A549 (cell line): ENCODE data around the gene GOLT1B.

Experiments used
- EHMT2 ChIP-seq: fragments of 200-600 bp; sonication (generic); IDR thresholded peaks from 2 replicates; pipeline ENCODE4 v1.6.1; 2016; ENCODE audit warnings: antibody characterized with exemption, low read depth, mild to moderate bottlenecking, moderate library complexity
- KDM5A ChIP-seq: fragments of 200-600 bp; sonication (generic); IDR thresholded peaks from 2 replicates; pipeline ENCODE4 v1.6.1; 2016; ENCODE audit warnings: antibody characterized with exemption, mild to moderate bottlenecking
- POLR2A ChIP-seq: IDR thresholded peaks from 2 replicates; pipeline ENCODE4 v1.6.1; 2012; ENCODE audit warnings: mild to moderate bottlenecking, low read length
- SMC3 ChIP-seq: fragments of >200 bp; sonication (Bioruptor Twin); formaldehyde crosslinking; IDR thresholded peaks from 3 replicates; pipeline ENCODE4 v1.6.1; 2018; ENCODE audit warnings: inconsistent platforms
- TF ChIP-seq, protein P1 (sequence below): fragments of >200 bp; sonication (Bioruptor Twin); formaldehyde crosslinking; IDR thresholded peaks from 3 replicates; pipeline ENCODE4 v1.5.1; 2016

GRCh38 chr12:21500786-21501257, 767 bp upstream of the GOLT1B start:
- TF ChIP-seq EHMT2 (no peak), KDM5A (no peak), SMC3 (no peak), POLR2A (no peak)
- TF ChIP-seq, protein P1, sequence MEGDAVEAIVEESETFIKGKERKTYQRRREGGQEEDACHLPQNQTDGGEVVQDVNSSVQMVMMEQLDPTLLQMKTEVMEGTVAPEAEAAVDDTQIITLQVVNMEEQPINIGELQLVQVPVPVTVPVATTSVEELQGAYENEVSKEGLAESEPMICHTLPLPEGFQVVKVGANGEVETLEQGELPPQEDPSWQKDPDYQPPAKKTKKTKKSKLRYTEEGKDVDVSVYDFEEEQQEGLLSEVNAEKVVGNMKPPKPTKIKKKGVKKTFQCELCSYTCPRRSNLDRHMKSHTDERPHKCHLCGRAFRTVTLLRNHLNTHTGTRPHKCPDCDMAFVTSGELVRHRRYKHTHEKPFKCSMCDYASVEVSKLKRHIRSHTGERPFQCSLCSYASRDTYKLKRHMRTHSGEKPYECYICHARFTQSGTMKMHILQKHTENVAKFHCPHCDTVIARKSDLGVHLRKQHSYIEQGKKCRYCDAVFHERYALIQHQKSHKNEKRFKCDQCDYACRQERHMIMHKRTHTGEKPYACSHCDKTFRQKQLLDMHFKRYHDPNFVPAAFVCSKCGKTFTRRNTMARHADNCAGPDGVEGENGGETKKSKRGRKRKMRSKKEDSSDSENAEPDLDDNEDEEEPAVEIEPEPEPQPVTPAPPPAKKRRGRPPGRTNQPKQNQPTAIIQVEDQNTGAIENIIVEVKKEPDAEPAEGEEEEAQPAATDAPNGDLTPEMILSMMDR = no peak
